A673 (cell line): ENCODE measurements around the gene ZNF793. TPM values are rescaled to one million over a fixed set of nuclear protein-coding genes. Genes with fewer than 3 reads are reported as not detected.

ENCODE experiments used
- BruUV-seq: library from RNA; stranded (reverse); fragments of 400-500 nt; replicated peaks from 2 replicates; lab custom pipeline; 2021; lab: Mats Ljungman, UMichigan
- CTCF ChIA-PET: fragments of 300-600 bp; sonication (Branson Sonifier 250); formaldehyde crosslinking; loops from one replicate; lab custom pipeline; 2022; ENCODE audit warnings: antibody characterized with exemption; lab: Charles Lee
- POLR2A ChIA-PET: fragments of 300-600 bp; sonication (Branson Sonifier 250); formaldehyde crosslinking; loops from one replicate; lab custom pipeline; 2022; ENCODE audit warnings: antibody characterized with exemption; ENCODE audit not compliant: low non-redundant PET; lab: Charles Lee
- DNase-seq: peaks from one replicate; pipeline ENCODE4 v3.0.0-alpha.2; 2015; ENCODE audit warnings: low spot score
- H3K27ac ChIP-seq: fragments of 200-600 bp; sonication (generic); 2 replicates; pipeline ENCODE4 v1.5.1; 2016; ENCODE audit warnings: mixed run types, low read depth, mild to moderate bottlenecking, mixed read lengths, antibody characterized with exemption, low read length; ENCODE audit not compliant: poor library complexity, severe bottlenecking
- H3K27me3 ChIP-seq: fragments of 200-600 bp; sonication (generic); replicated peaks from 2 replicates; pipeline ENCODE4 v1.6.1; 2017; ENCODE audit warnings: mixed run types, low read depth, mild to moderate bottlenecking, mixed read lengths, antibody characterized with exemption, low read length; ENCODE audit not compliant: insufficient read depth, poor library complexity
- H3K36me3 ChIP-seq: fragments of 200-600 bp; sonication (generic); 2 replicates; pipeline ENCODE4 v1.6.1; 2016; ENCODE audit warnings: mixed run types, mild to moderate bottlenecking, mixed read lengths, antibody characterized with exemption, low read length; ENCODE audit not compliant: insufficient read depth, poor library complexity, severe bottlenecking
- H3K4me1 ChIP-seq: fragments of 200-600 bp; sonication (generic); 2 replicates; pipeline ENCODE4 v1.6.1; 2017; ENCODE audit warnings: mixed run types, mild to moderate bottlenecking, mixed read lengths, antibody characterized with exemption, low read length; ENCODE audit not compliant: insufficient read depth, poor library complexity, severe bottlenecking
- H3K4me3 ChIP-seq: fragments of 200-600 bp; sonication (generic); 2 replicates; pipeline ENCODE4 v1.5.1; 2016; ENCODE audit warnings: low read depth, mixed run types, mild to moderate bottlenecking, mixed read lengths, low read length; ENCODE audit not compliant: poor library complexity, severe bottlenecking
- H3K9me3 ChIP-seq: fragments of 200-600 bp; sonication (generic); 2 replicates; pipeline ENCODE4 v1.6.1; 2016; ENCODE audit warnings: mixed run types, low read depth, mild to moderate bottlenecking, mixed read lengths, antibody characterized with exemption, low read length; ENCODE audit not compliant: poor library complexity, severe bottlenecking
- CTCF ChIP-seq: fragments of 300-800, 200-600 bp; sonication (generic); conservative IDR thresholded peaks from 2 replicates; pipeline ENCODE4 v1.5.1; 2017; ENCODE audit warnings: low read depth, mild to moderate bottlenecking, antibody characterized with exemption, low read length, moderate library complexity, mixed read lengths
- EZH2 ChIP-seq: fragments of 200-600 bp; sonication (generic); IDR thresholded peaks from 2 replicates; pipeline ENCODE4 v1.6.1; 2017; ENCODE audit warnings: borderline replicate concordance, low read depth, mild to moderate bottlenecking, mixed read lengths, antibody characterized with exemption, low read length; ENCODE audit not compliant: poor library complexity, severe bottlenecking
- intact Hi-C: fragments of 100-400 bp; cut with micrococcal nuclease; formaldehyde crosslinking; loops from one replicate; pipeline ENCODE4 v1.10.0; 2022; ENCODE audit not compliant: unreplicated experiment
- total RNA-seq: library from RNA; stranded (reverse); gene quantifications from 2 replicates; pipeline ENCODE4 v1.2.3, GENCODE V29; 2021

Gene ZNF793
- total RNA-seq, 1 experiment from 2014 or later = 1.2 TPM

- BruUV-seq = no TSS peak
- Histone ChIP-seq H3K4me3 (no peak overlapping the region), H3K36me3 (no peaks in the 10 kb centered on the region), H3K27ac (no peak overlapping the region), H3K4me1 (no peaks in the 10 kb centered on the region), H3K27me3 (no peaks in the 10 kb centered on the region), H3K9me3 (peaks cover 63% of the 10 kb centered on the region)
- ChIA-PET CTCF (no interaction called here), POLR2A (no interaction called here)
- intact Hi-C loops = no loop called here
- no peak for DNase-seq
- TF ChIP-seq EZH2 (no peak), CTCF (no peak)
Observed at GRCh38 chr19:37583340-37583739, 76.6 kb downstream of the ZNF793 start.

Other genes starting within 250 kb of the ZNF793 start
- gene ZNF527, start 135.8 kb upstream of the ZNF793 start, total RNA-seq = 5.2 and 5.8 TPM in 2 replicates
- gene ZNF569, start 39.5 kb upstream of the ZNF793 start, total RNA-seq = 7.1 and 9.5 TPM in 2 replicates
- 5.0 and 5.4 TPM in 2 replicates for gene ZNF570, start 37.6 kb upstream of the ZNF793 start, total RNA-seq
- gene ZNF571, start 87.9 kb downstream of the ZNF793 start, total RNA-seq = 2.6 and 3.9 TPM in 2 replicates
- gene ZNF540, start 87.9 kb downstream of the ZNF793 start, total RNA-seq = 0.24 and 0.59 TPM in 2 replicates
- gene ZFP30, start 148.5 kb downstream of the ZNF793 start, total RNA-seq = 15.2 and 17.5 TPM in 2 replicates
- gene ZNF607, start 212.8 kb downstream of the ZNF793 start, total RNA-seq = 11.1 and 12.1 TPM in 2 replicates